NCI-H524 (cell line): ENCODE measurements around the gene EHBP1.
A peak's percentile ranks its signal among the peaks of the same experiment; 100 is the strongest.

Source experiments
- DNase-seq, 2 experiments: peaks; one replicate each; lab custom pipeline; 2025; lab: John Stamatoyannopoulos, UW

Gene EHBP1

DNA sequence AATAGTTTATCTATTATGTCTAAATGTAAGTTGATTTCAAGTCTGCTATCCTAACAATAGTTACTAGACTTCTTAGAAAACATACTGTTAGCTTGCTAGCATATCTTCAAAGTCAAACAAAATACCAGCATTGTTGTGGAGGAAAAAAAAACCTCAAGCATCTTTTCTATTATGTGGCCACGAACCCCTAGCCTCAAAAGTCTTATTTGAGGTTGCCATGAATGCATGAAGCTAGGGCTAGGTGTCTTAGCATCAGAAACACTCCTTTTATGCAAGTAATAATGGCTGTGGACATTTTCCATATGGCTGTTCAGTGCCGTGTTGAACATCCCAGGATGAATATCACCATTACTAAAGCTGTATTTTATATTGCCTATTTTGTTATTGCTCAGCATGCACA, 258.5 kb downstream of the EHBP1 start:
- DNase-seq, result no peak

DNA sequence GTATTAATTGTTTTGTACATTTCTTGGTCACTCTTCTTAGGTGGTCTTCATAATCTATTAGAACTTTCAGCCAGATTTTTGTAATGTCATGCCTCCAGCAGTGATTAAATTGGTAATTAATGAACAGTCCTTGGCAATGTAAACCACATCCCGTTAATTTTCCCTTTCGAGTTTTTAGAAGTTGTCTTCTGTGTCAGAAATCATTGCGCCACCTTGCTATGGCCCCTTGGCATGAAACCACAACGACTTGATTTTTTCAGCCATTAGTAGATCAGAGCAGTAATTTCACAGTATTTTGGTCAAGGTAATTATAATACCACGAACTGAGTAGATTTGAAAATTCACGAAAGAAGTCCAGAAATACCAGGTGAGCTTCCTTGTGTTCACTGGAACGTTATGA, 259.2 kb downstream of the EHBP1 start:
- DNase-seq, result no peak

DNA sequence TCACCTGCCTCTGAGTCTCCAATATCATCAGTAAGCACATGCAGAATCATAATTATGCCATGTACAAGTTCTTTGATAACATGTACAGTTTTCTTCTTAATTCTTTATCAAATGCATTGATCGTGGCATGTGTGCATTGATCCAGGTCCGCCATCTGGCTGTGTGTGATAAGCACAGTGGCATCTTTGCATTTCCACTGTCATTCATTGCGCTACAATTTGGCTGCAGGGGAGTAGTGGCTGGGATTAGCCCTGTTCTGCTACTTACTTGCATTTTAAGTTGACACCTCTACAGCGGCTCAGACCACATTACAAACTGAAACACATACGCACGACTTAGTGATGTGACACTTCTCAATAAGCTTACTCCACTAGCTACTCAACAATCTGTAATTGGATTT, 261.5 kb downstream of the EHBP1 start:
- DNase-seq, result peak; percentile 81 to 85

DNA sequence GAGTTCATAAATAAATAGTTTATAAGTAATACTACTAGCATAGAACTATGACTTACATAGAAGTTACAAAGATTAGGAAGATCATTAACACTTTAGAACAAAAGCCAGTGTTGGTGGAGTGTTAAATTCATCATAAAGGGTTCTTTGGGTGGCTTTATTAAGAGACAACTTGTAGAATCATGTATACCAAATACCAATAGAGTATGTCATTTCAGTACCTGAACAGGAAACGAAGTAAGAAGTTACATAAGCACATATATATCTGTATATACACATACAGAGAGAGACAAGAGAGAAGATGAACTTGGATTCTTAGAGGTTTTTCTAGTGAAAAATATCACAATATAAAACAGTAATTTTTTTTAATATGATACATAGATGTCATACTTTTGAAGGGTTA, 262.7 kb downstream of the EHBP1 start:
- DNase-seq, result no peak

DNA sequence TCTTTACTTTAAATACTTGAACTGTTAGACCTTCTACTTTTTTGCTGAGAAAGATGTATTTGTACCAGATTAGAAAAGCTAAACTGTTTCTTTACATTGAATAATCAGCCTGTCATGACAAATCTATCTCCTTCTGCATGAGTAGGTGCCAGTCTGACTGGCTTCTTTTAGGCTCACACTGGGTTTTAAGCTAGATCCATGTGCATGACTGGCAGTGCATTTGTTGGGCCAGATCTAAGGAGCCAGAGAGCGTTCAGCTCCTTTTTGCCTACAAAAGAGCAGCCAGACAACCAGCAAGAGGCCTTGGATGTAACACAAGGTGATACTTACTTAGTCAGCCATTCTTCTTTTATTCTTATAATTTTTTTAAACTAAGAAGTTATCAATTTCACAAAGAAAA, 263.2 kb downstream of the EHBP1 start:
- no peak for DNase-seq

DNA sequence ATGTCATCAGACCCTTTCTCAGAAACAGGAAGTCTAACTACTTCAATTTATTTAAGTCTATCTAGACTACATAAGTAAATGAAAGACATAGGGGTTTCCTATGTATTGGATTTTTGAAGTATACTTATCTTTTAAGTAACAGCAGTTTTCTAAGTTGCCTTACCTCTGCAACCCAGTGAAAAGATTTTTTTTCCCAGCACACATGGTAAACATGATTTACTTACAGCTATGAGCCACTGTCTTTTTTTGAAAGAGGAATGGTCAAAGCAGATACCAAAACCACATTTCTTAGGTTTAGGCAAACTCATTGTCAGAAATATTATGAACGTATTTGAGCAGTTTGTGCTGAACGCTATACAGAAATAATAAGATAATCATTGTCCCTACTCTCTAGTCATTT, 266.4 kb downstream of the EHBP1 start:
- DNase-seq, result no peak

DNA sequence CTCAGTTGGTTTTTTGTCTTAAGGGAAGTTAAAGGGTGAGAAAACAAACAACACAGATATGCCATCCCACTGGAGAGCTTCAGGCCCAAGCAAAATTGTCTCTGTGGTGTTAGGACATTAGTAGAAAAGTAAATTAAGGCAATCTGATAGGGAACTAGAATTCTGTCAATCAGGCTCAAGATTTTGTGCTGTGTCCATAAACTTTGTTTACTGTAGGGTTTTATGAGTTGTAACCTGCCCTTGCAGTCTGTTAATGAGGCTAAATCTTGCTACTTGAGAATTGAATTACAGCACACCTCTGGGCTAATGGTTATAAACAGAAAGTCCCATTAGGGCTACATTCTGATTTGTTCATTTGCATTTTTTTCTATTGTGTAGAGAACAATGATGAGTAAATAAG, 267.1 kb downstream of the EHBP1 start:
- DNase-seq, result peak in 1 of 2 experiments; percentile 10

DNA sequence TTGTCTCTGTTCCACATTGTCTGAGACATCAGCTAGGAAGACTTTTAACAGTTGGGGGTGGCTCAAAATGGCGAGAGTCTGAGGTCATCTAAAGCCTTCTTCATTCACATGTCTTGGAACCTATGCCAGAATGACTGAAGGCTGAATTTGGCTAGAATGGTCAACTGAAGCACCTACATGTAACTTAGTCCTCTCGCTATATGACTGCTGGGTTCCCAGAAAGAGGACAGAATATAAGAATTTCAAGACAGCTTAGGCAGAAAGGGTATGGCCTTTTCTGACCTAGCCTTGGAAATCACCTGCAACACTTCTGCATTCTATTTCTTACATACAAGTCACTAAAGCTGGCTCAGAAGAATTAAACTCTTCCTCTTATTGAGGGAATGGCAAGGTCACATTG, 269.5 kb downstream of the EHBP1 start:
- DNase-seq, result no peak

DNA sequence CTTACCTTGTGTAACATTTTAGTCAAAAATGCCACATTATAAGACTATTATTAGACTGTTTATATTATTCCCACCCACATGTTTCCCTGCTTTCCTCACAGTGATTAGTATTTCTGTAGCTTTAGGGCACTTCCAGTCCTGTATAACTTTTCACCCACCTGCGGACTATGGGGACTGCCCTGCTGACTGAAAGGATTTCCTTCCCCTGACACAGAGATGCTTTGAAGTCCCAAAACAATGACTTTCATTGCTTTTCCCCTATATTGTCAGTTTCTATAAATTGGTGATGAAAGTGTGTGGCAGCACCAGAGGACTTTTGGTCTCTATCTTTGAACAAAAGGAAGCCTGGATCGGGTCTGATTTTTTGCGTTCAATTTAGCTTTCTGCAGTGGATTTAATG, 286.1 kb downstream of the EHBP1 start:
- DNase-seq, result no peak

DNA sequence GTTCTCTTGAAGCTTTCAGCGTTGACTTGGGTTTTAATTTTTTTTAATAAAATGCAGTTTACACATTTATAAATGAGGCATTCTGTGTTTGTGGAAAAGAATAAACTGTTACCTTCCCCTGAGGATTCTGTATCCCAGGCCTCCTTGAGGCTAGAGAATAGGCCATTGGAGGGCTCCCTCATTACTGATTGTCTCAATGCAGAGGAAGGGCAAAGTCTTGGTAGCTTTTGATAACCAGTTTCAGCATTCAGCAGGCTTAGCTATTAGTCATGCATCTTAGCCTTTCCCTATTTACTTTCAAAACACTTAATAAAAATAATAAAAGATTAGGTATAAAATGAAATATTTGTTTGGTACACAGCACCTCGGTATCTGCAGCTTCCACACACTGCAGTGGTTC, 287.0 kb downstream of the EHBP1 start:
- DNase-seq, result no peak

DNA sequence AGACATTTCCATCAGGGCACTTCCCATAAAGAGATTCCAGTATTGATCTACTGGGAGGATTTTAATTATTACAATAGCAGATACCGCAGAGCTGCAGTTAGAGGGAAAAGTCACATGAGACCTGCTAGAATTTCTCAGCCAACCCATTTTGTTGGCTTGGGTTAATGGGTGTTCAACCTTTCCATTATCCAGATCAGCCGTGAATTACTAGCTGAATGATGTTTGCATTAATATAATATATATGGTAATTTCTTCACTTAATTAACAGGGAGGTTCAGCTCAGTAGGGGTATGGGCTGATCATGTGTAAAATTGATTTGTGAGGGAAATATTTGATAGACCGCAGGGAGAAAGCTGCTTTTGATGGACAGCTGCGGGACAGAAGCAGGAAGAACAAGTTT, 288.7 kb downstream of the EHBP1 start:
- no peak for DNase-seq

DNA sequence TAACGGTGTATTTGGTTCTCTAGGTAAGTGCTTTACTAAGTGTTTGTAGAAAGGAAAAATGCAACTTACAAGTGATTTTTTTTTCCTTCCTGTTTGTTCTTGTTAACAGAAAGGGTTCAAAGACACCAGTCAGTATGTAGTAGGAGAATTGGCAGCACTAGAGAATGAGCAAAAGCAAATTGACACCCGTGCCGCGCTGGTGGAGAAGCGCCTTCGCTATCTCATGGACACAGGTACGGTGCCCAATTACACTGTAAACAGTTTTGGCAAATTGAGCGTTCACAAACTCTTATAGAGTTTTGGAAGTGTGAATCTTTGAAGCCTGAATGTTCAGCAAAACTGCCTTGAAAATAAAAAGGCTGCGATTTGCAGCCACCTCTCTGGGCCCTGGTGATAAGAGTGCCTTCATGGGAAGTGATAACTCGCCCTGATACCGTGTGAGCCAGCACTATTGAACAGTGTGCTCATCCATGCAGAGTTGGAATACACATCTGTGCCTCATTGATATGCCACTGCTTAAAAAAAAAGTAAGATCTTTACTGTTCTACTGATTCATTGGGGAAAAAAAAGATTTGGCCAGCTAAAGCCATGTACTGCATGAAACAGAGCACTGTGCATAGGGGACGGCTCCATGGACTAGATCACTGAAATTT, 291.1 kb downstream of the EHBP1 start:
- DNase-seq, result no peak

DNA sequence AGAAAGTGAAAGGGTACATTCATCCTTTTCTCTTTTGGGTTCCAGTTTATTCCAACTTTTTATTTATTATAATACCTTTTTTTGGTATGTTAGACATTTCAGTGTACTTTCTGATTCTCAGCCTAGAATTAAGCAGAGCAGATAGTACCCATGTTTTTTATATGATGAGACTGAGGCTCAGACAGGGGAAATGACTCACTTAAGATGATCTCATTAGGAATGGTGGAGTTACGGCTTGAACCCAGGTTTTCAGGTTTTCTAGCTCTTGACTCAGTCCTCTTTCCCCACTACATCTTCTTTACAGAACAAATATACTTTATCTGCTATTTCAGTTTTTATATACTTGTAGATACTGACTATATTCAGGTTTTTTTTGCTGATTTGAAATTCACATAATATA, 293.4 kb downstream of the EHBP1 start:
- DNase-seq, result no peak

DNA sequence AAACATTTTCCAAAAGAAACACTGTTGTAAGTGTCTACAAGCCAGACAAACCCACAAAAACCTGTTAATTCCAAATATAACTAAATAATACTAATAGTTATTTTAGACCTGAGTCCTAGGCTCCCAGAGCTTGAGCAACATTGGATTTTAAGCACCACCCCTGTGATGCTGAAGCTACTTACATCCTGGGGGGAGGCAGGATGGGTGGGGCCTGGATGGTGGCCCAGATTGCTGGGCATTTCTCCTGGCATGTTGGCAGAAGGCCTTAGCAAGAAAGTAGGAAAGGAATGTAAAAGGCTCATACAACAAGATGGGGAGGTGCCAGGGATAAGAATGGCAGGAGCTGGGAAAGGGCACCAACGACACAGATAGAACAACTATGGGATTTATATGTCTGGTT, 294.4 kb downstream of the EHBP1 start:
- DNase-seq, result no peak

DNA sequence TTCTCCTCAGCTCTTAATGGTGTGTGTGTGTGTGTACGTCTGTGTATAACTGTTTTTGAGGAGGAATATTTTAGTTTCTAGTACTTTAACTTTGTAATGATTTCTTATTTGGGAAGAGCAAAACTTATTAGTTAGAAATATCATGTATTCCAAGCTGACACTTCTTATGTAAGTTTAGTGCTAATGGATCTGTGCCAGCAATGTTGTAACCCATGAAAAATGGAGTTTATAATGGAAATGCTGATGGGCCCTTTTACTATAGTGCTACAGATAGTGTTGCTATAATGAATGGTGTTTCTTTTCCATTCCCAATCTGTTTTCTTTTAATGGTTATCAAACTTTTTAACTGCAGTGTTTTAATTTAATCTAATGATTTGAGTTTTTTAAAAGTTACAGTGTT, 295.3 kb downstream of the EHBP1 start:
- no peak for DNase-seq

DNA sequence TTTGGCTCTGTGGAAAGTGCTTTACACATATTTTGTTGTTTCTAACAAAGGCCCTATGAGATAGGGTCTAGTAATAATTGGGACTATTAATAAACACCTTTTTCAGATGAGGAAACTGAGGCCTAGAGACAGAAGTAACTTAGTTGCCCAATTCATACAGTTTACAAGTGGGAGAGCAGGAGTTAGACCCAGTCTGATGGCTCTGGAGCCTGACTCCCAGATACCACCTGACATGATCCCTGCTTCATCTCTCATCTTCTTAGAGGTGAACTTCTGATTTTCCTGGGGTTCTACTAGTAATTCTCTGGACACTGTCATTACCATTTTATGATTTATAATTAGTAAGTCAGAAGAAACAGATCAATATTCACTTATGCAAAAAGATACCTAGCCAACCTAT, 296.1 kb downstream of the EHBP1 start:
- no peak for DNase-seq

DNA sequence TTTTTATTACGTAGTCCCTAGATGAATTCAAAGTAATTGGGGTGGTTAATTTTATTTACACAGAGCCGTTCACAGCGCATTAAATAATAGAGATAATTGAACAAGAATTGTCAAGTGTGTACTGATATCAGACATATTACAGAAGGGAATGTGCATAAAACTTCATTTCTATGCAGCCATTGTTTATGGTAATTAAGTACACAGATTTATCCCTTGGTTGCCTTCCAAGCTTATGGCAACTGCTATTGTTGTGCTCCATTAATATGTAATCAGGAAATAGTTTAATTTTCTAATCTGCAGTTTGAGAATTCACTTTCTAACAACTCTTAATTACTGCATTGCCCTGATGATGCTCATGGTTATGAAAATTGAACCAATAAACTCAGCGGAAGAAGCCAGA, 297.8 kb downstream of the EHBP1 start:
- no peak for DNase-seq

DNA sequence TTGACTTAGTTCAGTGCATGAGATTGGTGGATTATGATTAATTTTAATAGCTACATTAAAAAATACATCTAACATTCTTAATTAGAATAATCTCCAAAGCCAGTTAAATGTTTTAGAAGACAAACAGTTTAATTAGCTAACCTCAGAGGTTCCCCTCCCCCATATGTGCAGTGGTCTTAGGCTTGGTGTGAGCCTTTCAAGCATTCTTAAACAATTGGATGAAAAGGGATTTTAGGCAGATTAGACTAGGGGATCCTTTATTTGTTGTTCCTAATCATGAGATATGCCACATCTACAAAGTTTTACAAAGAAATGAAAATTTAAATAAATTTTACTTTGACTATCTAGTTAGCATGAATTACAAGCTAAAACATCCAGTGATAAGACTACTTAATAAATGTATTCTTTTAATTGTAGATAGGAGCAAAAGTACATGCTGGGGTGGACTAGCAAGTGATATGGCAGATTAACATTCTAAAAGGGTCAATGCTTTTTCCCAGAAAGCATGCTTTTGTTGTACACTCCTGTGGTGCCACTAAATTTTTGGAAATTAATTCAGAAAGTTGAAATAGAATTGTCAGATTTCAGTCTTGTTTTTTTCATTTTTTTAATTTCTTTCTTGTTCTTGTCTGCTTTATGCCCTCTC, 302.4 kb downstream of the EHBP1 start:
- DNase-seq, result no peak

DNA sequence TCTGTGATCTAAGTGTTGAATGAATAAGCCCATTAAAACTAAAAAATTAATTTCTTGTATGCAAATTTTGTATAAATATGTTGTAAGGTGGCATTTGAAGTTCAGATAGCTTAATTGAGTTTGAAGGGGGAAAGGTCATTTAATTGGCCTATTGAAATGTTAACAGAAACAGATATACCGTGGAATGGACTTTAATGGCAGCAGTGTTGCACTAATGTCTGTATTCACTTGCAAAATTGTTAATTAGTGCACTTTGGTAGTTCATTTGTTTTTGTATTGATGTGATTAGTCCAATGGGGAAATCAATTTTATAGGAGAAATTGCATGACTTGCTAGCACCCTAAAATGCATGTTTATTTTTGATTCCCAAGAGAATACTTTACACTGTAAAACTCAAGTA, 303.3 kb downstream of the EHBP1 start:
- no peak for DNase-seq

DNA sequence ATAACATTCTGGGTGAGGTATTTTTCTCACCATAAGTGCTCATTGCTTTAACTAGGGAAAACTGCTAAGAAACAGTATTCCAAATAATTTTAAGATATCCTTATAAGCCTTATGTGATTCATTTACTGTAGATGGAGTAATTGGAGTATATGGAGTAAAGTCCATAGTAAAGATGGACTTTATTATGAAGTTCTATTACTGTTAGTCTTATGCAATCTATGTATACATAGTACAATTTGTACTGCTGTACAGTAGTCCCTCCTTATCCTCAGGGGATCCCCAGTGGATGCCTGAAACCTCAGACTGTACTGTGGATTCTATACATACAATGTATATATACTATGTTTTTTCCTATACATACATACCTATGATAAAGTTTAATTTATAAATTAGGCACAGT, 304.0 kb downstream of the EHBP1 start:
- DNase-seq, result no peak

DNA sequence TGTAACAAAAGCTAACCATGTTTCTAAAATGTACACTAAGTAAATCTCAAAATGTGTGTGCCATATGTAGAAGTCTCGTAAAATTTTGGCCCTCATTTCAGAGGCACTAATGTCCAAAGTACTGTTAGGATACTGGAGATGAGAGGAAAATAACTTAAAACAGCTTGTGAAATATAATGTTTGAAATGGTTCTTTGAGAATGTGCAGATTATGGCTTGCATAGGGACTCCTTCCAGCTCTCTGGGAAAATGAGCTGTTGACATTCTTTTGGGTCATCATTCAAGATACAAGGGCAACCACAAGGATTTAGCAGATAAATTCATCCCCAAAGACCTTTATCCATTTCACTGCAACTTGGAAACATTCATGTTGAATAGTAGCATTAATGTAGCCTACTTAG, 307.0 kb downstream of the EHBP1 start:
- DNase-seq, result no peak

DNA sequence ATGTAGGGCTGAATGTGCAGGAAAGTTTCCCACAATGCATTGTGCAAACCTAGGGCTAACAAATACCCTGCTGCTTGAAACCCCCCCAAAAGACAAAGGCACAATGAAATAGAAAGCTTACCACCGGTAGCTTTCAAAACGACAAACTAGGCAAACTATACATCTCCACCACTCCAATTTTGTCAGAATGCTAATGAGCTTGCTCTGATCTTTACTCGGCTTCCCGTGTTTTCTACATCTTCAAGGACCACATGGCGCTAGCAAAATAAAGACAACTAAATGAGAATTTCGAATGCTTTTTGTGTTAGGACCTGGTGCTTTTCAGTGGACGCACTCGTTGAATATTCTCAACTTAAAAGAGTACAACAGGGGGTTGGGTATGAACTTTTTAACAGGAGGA, 307.9 kb downstream of the EHBP1 start:
- no peak for DNase-seq

DNA sequence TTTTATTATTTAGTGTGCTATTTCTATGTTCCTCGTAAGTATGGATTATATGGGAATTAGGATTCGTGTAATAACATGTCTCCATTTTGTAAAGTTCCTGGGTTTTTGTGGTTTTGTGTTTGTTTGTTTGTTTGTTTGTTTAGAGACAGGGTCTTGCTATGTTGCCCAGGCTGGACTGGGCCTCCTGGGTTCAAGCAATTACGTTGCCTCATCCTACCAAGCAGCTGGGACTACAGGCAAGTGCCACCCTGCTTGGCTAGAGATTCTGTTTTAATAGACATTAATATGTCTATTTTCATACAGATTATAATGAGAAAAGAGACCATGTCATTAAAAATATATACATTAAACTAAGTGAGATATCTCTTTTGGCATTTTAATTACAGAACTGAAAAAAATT, 309.9 kb downstream of the EHBP1 start:
- no peak for DNase-seq

DNA sequence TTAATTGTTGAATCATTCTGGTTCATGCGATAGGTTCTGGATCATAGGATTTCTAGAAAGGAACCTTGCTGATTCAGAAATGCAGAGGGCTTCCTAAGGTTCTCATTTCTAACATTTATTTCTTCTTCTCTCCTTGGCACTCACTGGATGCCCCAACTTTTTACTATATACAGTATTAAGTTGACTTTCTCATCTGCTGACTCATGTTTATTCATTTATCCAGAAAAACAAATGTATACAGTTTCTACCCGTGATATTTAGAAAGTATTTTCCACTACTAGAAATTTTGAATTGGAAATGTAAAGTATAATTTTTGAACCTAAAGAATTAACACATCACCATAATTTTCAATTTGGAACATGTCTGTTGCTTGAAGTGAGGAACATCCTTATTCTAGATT, 312.9 kb downstream of the EHBP1 start:
- no peak for DNase-seq
